ENCODE results near the gene RSBN1.
"Not testable (repeated sequence)": the region's sequence is repeated elsewhere in the genome, so short reads cannot be mapped to it uniquely, and the experiment has no call there.

Gene RSBN1

DNA sequence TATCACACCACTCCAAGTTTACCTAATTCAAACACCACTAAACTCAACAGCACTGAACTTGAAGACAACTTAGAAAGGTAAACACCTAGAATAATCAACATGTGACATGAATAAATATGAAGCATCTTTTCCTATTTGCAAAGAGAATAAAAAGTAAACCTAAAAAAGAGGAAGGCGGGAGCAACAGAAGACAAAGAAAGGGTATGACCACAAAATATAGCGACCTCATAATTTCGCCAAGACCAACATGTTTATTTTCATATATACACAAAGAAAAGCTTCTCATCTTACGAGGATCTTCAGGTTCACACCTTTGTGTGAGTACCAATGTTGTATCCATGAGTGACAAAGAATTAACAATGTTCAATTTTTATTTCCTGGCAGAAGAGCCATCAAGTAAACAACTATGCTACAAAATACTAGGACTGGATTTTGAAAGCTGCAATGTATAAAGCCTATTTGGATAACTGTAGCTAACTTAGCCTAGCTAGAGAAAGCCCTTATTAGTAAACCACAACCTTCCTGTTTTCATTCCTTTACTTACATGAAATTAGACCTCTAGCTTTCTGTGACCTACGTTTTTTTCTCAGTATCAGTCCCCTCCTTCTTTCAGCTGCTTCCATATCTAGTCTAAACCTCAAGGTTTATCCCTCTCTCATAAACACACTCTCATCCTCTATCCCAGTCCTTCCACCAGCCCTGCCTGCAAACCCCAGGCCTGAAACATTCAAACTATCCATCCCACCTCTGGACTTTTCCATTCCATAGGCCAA, 31.7 kb downstream of the RSBN1 start:
- DNase-seq (ENCODE audit: low read depth) = no peak

DNA sequence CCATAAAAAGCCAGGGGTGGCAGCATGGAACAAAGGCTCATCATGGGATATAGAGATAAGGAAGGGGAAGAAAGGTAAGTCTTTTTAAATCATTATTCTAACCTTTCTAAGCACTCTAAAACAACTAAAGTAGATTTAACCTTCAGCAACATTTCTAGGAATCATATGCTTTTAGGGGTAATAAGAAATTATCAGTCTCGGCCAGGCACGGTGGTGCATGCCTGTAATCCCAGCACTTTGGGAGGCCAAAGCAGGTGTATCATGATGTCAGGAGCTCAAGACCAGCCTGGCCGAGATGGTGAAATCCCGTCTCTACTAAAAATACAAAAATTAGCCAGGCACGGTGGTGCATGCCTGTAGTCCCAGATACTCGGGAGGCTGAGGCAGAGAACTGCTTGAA, 32.7 kb downstream of the RSBN1 start:
- DNase-seq (ENCODE audit: low read depth) = no peak

DNA sequence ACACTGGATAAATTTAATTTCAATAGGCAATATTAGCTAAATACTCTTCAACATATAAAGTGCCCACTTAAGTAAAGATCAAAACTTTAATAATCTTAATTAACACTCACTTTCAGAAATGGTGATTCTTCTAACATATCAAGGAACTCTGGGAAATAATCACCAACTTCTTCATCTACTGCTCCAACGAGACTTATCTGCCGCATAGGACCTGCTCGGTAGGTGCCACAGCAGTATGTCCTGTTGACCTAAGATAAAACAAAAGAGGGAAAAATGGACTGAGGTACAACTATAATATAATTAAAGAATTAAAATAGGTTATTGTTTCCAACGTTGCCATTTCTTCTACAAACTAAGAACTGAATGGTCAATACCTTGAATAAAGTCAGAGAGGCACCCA, 34.7 kb downstream of the RSBN1 start:
- DNase-seq (ENCODE audit: low read depth) = no peak

DNA sequence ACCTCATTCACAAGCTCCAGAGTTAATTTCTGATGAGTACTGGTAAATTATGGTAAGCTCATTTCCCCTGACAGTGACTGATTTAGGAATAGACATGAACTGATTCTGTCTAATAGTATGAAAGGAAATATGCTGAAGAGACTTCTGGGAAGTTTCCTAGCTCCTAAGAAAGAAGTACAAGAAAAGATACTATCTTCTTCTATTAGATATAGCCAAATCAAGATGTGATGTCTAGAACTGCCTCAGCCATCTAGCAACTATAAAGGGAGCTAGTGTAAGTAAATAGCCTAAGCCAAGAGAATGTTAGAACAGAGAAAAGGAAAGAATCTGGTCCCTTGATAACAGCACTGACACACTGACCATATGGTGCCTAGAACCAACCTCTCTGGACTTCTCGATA, 42.2 kb downstream of the RSBN1 start:
- DNase-seq (ENCODE audit: low read depth) = no peak

DNA sequence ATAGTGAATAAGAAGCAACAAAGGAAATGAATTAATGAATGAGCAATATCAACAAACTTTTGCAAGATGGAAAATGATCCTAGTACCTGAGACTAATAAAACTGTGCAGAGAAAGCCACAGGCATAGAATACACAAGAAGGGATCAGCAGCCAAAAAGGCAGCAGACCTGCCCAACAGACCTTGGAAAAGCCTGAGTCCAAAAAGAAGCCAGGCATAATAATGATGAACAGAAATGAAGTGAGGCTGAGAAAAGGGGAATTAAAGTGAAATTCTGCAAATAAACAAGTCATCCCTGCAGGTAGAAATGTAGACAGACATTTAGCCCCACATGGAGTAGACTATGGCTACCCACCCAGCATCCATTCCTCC, 42.7 kb downstream of the RSBN1 start:
- DNase-seq (ENCODE audit: low read depth) = no peak

DNA sequence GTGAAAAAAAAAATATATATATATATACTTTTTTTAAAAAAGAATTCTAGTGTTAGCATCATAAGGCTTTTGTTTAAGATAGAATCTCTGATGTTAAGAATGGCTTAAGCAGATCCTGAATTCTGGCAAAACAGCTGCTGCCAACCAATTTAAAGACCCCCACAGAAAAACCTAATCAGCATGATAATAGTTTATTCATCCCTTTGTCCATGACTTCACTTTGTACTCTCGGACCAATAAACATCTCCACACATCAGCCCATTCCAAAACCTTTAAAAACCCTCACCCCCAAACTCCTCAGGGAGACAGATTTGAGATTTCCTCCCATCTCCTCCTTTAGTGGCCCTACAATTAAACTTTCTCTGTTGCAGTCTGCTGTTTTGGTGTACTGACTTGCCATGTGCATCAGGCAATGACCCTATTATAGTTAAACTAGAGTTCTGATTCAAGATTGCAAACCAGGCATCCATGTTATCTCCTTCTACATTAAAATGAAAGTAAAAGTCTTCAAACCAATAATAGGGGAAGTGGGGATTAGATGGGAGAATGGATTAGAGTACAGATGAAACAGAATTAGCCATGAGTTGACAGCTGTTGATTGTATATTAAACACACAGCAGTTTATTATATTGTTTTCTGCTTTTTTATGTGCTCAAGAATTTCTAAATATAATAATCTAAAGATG, 43.2 kb downstream of the RSBN1 start:
- DNase-seq (ENCODE audit: low read depth) = no peak

DNA sequence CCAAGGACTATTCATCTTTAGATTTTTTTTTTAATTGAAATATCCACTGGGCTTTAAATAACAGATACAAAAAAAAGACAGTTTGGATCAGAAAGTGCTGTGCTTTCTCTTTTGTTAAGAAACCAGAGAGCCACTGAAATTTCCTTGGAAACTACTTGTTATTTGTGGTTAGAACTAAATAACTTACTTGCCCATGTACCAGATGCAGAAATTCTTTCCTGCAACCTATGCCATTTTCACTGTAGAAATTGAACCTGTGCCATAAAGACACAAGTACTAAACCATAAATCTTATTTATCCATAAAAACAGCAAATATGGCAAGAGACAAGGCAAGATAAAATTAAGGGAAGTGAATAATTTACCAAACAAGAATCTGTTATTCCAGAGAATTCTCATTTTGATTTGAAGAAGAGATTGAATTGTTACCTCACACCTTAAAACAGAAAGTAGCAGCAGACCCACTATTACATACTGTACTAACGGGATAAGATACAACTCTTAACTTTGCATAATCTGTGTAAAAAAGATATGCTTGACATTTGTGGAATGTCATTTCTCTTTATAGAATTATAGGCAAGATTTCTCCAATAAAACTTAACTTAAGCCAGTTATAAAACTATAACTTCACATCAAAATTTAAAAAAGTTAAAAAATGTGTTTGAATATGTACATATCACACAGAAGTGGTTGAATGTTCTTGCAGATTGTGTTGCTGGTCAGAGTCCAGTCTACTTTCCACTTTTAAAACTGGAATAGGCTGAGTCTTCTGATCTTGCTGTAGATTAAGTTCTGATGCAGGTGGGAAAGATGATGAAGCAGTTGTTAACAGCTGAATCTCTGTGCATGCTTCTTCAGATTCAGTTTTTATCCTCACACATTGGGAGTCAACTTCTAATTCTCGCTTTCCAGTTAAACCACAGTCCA, 46.7 kb downstream of the RSBN1 start:
- DNase-seq (ENCODE audit: low read depth) = no peak

DNA sequence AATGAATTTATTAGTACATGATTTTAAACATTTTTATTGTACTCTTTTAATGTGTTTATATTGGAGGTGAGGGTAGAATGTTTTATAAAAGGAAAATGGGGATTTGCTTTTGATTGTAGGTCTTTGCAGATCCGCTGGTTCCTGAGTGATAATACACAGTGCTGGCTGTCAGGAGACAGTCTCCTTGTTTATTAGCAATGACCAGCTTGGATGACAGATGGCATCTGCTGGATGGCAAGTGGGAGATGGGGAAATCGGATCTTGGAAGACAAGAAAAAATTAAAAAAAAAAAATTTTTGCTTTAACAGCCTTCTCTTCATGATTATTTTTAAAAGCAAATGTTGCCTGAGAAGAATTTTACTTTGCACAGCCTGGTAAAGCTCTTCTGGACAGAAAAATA, 48.6 kb downstream of the RSBN1 start:
- DNase-seq (ENCODE audit: low read depth) = no peak

DNA sequence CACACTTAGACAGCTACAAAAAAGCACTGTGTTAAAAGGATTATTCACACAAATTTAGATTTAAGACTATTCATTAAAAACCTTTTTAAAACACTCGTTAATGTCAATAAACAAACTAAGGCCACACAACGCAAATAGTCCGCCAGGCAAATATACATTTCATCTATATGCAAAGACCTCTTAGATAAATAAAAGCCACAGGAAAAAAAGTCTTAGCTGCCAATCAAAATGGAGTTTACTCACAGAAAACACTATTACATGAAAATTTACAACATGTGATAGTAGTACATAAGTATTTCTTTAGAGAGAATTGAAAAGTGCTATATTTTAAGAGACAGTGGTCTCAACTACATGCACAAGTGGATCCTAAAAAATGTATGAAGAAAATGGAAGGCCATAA, 50.3 kb downstream of the RSBN1 start:
- no peak for DNase-seq (ENCODE audit: low read depth)

DNA sequence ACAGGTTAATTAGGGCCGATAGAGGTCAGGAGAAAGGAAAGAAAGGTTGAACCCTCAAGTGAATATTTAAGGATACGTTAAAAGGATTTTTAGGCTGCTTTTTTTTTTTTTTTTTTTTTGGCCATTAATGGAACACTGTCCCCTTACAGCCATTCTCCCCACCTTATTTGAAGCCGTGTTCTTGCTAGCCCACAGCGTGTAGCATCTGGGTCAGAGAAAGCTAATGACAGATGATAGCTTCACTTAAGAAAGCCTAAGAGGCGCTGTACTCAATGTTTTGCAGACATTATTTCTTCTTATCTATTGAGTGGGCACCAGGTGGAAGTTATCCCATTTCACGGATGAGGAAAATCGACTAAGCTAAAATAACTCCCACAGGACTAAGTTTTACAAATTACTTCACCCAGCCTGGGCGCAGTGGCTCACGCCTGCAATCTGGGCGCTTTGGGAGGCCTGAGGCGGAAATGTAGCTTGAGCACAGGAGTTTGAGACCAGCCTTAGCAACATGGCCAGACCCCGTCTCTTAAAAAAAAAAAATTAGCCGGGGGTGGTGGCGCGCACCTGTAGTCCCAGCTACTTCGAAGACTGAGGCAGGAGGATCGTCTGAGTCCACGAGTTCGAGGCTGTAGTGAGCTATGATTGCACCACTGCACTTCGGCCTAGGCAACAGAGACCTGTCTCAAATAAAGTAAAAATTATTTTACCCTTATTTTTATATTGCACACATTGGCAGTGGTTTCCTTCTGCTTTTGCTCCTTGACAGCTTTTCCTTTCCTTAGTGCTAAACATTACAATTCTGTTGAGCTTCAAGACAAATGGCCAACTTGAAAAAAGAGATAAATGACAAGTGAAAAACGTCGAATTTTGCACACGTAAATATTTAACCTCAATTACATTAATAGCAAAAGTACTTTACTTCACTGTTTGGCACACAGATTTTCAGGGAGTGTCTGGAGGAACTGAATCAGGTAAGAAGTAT, 51.9 kb downstream of the RSBN1 start:
- no peak for DNase-seq (ENCODE audit: low read depth)

DNA sequence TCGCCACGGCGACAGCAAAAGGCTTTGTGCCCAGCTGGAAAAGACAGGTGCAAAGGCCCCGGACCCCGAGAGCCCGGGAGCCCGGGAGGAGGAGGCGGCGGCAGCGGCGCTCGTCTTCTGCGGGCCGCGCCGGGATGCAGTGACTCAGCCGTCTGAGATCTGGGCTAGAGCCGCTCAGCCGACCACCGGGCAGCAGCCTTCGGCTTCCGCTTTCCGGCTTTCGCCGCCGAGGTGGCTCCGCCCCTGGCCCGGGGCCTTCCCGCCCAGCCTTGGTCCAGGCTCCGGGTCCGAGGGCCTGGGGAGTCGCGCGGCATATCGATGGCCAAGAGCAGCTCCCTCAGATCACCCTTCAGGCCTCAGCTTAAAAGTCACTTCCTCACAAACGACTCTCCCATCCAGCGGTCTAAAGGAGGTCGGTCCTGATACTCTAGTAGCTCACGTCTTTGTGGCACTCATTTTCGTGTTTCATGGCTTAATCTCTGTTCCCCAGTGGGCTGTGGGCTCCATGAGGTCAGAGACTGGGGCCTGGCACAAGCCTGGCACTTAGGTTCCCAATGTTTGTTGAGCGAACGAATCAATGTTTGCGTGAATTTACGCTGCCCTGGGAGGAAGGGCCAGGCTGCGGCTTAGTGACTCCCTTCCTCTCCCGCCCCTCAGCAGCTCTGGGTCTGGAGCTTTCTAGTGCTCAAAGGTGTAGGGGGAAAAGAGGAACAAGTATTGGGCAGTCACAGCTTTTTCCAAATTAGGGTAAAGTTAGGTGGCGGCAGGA, 52.8 kb downstream of the RSBN1 start, which contains the start of gene PHTF1:
TSS of gene PHTF1 (minus strand) at position 154 of the 769 bp plus-strand sequence. CDS start 783 bp downstream, outside the sequence.
- DNase-seq (ENCODE audit: low read depth) = peak; percentile 90

DNA sequence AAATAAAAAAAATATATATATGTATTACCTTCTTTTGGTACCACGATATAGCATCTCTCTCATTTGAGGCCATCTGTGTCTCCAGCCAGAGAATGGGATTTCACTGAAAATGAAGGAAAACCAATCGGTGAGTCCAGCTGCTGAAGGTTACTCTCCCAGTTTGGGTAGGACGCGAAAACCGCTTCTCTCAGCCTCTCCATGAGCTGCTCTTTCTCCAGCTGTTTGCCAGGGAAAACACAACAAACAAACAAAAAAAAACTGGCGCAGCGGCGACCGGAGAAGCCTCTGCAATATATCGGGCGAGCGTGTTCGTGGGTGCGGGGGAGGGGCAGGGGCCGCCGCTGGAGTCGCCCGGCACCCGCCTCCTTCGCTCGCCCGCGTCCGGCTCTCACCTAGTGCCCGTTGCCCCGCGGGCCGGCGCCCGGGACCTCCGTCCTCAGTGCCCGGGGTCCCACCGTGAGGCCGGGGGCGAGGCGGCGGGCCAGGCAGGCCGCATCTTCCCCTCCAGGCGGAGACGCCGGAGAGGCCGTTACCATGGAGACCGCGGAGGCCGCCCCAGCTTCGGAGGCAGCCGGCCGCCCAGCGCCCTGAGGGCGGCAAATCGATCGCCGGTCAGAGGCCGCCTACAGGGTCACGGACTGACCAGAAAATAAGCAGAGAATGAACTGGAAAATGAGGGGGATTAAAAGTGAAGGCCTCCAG, 53.5 kb downstream of the RSBN1 start:
- peak; percentile 80 for DNase-seq (ENCODE audit: low read depth)

DNA sequence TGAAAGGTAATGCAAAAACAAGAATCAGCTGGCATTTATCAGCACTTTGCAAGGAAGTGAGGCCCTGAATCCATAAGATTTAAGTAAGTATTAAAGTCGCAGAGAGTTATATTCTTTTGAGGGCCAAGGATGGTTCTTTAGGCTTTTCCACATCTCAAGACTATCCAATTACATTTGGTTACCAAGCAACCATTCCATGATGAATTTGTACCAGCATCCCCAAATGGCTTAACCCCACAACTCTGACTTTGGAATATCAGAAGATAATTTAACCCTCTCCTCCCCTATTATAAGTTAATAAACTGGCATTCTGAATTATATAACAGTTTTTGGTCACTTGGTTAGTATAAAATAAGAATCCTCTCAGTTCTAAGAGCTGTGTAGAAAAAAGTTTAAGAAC, 55.8 kb downstream of the RSBN1 start:
- no peak for DNase-seq (ENCODE audit: low read depth)

DNA sequence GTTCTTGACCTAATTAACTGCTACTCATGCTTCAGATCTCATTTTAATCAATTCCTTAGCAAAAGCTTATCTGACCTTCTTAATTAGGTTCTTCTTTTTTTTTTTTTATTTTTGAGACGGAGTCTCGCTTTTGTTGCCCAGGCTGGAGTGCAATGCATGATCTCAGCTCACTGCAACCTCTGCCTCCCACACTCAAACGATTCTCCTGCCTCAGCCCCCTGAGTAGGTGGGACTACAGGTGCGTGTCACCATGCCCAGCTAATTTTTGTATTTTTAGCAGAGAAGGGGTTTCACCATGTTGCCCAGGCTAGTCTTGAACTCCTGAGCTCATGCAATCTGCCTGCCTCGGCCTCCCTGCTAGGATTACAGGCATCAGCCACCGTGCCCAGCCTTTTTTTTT, 58.9 kb downstream of the RSBN1 start:
- DNase-seq (ENCODE audit: low read depth) = not testable (repeated sequence)

DNA sequence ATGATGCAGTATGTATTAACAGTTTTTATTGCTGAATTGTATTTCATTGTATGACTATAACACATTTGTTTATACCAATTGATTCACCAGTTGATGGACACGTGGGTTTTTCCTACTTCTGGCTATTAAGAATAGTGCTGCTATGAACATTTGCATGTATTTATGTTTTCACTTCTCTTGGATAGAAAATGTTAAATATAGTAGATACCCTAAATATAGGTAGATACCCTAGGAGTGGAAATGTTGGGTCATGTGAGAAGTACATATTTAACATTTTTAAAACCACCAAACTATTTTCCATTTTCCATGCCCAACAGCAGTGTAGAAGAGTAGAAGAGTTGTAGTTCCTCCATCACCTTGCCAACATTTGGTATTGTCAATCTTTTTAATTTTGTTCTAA, 60.8 kb downstream of the RSBN1 start:
- no peak for DNase-seq (ENCODE audit: low read depth)

DNA sequence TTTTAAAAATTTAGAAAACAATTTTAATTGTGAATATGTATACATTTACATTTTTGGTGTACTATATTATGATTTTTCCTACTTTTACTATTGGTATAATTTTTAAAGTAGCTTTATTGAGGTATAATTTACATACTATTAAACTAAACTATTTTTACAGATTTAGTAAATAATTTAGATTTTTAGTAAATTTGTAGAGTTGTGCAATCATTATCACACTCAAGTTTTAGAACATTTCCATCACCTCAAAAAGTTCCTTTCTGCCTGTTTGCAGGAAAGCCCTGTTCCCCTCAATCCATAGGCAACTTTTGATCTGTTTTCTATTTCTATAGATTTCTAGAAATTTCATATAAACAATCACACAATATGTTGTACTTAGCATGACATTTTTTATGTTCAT, 61.2 kb downstream of the RSBN1 start:
- DNase-seq (ENCODE audit: low read depth) = no peak

DNA sequence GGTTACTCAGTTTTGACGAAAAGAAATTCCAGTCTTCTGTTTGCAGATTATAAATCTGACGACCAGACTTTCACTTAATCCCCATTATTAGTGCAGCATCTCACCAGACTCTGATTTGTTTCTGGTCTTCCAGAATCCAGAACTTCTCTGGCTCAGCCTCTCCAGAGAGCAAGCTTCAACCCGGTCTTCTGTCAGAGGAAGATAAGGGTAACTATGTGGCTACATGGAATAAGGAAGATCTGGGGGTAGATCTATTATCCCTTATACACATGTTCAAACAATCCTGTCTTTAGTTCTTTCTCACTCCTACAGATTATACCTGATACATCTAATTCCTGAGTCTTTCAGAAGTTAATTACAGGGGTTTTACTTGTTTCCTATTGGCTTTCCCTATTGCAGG, 62.9 kb downstream of the RSBN1 start:
- DNase-seq (ENCODE audit: low read depth) = no peak

DNA sequence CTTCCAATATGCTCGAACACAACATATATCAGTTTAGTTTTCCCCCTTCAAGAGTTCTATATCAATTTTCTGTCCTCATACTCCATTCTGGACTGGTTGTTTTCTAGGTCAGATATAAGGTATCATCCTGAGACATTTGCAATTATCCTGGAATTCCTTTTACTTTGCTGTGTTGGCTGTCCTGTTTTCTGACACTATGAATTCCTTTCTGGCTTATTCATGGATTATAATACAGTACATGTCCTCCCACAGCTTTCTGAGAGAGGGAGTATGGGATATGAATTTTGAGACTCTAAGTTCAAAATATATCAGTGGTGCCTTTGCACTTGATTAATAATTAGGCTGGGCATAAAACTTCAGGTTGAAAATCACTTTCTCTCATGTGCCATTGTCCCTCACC, 64.9 kb downstream of the RSBN1 start:
- DNase-seq (ENCODE audit: low read depth) = peak; percentile 46

DNA sequence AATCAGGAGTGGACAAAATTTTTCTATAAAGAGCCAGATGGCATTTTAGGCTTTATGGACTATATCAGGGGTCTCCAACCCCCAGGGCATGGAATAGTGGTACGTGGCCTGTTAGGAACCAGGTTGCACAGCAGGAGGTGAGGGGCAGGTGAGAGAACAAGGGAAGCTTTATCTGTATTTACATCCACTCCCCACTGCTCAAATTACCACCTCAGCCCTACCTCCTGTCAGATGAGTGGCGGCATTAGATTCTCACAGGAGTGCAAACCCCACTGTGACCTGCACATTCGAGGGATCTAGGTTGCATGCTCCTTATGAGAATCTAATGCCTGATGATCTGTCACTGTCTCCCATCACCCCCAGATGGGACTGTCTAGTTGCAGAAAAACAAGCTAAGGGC, 66.9 kb downstream of the RSBN1 start:
- DNase-seq (ENCODE audit: low read depth) = no peak

DNA sequence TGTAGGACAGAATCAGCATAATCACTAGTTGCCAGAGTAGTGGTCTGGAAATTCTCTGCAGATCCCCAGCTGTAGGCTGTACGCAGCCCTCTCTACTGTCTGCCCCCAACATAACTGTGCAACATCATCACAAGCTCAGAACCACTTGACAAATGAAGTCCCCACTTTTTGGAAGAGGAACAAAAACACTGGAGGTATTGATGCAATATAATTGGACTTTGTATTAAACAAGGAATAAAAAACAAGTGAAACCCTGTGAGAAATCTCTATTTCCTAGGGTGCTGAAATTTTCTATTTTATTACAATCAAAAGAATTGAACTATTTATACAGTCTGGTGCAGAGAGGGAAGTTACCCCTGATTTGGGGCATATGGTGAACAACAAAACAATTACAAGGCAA, 68.2 kb downstream of the RSBN1 start:
- DNase-seq (ENCODE audit: low read depth) = no peak

Data from ELR (cell line).